IPS-18c (cell line): ENCODE measurements around the gene SCGB1C1.

Experiments used
- H3K4me3 ChIP-seq: 2 replicates; pipeline ENCODE4 v1.7.0; 2013; ENCODE audit warnings: low read depth, mild to moderate bottlenecking, low read length, moderate library complexity; ENCODE audit not compliant: insufficient read depth
- H3K9me3 ChIP-seq: one replicate; pipeline ENCODE4 v1.6.1; 2013; ENCODE audit warnings: mild to moderate bottlenecking, low read length, moderate library complexity; ENCODE audit not compliant: control insufficient read depth, insufficient read depth

Gene SCGB1C1

GRCh38 chr11:203056-203944 lies 10.4 kb downstream of the SCGB1C1 start:
- Histone ChIP-seq H3K9me3 (no peaks in the 10 kb centered on the region), H3K4me3 (no peak overlapping the region)

GRCh38 chr11:203945-204586 lies 11.2 kb downstream of the SCGB1C1 start:
- H3K9me3 ChIP-seq: no peaks in the 10 kb centered on the region
- H3K4me3 ChIP-seq: no peak overlapping the region

- H3K4me3 ChIP-seq: no peak overlapping the region
- H3K9me3 ChIP-seq: no peaks in the 10 kb centered on the region
These were observed 11.8 kb downstream of the SCGB1C1 start for GRCh38 chr11:204587-205109.

- Histone ChIP-seq H3K9me3 (no peaks in the 10 kb centered on the region), H3K4me3 (no peak overlapping the region)
These were observed 12.5 kb downstream of the SCGB1C1 start for GRCh38 chr11:205221-206001.

DNA sequence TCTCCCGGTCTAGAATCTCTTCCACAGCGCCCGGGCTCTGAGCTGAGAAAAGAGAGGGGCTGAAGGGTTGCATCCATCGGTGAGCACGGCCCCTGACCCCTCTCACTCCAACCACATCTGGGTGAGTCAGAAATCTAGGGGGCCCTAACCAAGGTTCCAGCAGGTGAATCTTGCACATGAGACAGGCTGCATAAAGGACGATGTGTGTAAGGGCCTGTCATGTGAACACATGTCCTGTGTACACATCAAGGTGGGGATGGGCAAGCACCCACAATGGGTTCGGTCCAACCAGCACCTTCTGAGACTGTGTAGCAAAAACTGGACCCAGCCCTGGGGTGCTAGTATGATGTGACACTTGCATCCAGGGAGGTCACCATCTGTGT lies 13.1 kb downstream of the SCGB1C1 start:
- H3K4me3 ChIP-seq: peak overlapping the region; percentile 64; the same call in 1 of the 2 replicates
- H3K9me3 ChIP-seq: no peaks in the 10 kb centered on the region

GRCh38 chr11:206526-207207 lies 13.8 kb downstream of the SCGB1C1 start:
- Histone ChIP-seq H3K4me3 (peak overlapping the region; percentile 64), H3K9me3 (no peaks in the 10 kb centered on the region)

GRCh38 chr11:207208-207862 lies 14.5 kb downstream of the SCGB1C1 start, which contains the start of the genes BET1L and RIC8A:
TSS of gene BET1L (minus strand) at chr11:207399. CDS start at chr11:207321, 78 bp downstream.
TSS of gene RIC8A (plus strand) at chr11:207708. CDS start at chr11:208855, 1,147 bp downstream.
- Histone ChIP-seq H3K9me3 (no peaks in the 10 kb centered on the region), H3K4me3 (peak within 1 kb of the TSS; percentile 64)

DNA sequence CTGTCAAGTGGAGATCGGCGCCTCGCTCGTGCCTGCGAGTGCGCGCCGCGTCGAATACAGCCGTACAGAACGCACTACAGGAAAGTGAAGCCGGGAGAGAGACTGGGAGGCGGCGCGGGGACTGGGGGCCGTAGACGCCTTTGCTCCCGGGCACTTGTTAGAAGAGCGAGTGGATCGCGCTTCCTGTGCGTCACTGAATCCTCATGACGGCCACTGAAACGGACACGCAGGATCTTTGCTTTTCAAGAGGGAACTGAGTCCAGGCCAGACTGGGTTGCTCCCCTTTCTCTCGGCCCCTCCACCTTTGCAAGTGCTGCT lies 14.9 kb downstream of the SCGB1C1 start:
- Histone ChIP-seq H3K4me3 (peak overlapping the region; percentile 64), H3K9me3 (no peaks in the 10 kb centered on the region)

- peak overlapping the region; percentile 64 for H3K4me3 ChIP-seq
- H3K9me3 ChIP-seq: no peaks in the 10 kb centered on the region
These were observed 15.5 kb downstream of the SCGB1C1 start for GRCh38 chr11:208181-208916.

DNA sequence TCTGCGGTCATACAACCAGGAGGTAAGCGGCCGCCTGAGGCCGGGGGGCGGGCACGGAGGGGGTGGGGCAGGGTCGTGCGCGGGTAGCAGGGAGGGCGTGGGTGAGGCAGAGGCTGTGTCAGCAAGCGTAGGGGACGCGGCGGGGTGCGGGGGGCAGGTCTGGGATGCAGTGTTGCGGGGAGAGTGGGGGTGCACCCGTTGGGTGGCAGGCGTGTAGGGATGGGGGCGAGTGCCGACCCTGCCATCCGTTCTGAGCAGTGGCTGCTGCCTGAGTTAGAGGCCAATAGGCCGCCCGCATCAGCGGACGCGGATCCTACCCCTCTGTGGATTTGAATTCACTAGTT lies 16.0 kb downstream of the SCGB1C1 start:
- Histone ChIP-seq H3K9me3 (no peaks in the 10 kb centered on the region), H3K4me3 (peak overlapping the region; percentile 64)

GRCh38 chr11:209275-210121 lies 16.6 kb downstream of the SCGB1C1 start:
- Histone ChIP-seq H3K4me3 (peak overlapping the region; percentile 64), H3K9me3 (no peaks in the 10 kb centered on the region)

DNA sequence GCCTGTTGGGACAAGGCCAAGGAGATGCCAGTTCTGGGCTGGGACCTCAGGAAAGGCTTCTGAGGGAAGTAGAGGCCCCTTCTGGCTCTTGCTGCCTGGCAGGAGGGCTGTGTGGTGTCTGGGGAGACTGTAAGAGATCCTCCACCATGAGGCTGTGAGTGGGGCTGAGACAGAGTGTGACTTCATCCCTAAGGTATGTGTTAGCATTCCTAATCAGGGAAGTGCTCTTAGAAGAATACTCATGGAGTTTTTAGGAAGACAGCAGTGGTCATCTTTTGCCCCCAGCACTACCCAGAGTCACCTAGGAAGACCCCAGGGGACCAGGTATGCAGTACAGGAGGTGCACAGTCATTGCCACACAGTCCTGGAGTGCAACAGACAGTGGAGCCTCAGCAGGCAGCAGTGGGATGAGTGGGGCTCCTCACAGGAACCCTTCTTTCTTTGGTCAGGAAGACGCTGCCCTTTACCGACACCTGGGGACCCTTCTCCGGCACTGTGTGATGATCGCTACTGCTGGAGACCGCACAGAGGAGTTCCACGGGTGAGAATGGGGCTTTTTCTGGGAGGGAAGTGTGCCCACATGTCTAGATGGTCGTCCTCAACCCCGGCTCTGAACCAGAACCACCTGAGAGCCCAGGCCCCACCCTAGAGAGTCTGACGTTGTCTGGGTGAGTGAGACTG lies 17.4 kb downstream of the SCGB1C1 start:
- no peak overlapping the region for H3K4me3 ChIP-seq
- no peaks in the 10 kb centered on the region for H3K9me3 ChIP-seq

- H3K9me3 ChIP-seq: no peaks in the 10 kb centered on the region
- H3K4me3 ChIP-seq: no peak overlapping the region
These were observed 17.9 kb downstream of the SCGB1C1 start for GRCh38 chr11:210803-211180.

DNA sequence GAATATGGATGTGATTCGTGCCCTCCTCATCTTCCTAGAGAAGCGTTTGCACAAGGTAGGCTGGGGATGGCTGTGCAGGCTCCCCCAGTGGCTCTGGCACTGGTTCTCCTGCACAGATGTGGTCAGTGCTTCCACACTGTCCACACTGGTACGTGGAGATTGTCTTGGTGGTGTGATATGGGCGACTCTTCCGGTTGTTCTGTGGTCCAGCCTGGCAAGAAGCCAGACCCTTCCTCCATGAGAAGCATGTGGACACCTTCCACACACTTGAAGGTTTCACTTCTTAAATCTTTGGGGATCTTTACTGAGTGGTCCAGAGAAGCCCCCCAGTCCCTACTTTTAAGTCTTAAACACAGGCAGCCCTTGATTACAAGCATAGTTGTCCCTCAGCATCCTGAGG lies 18.4 kb downstream of the SCGB1C1 start:
- no peak overlapping the region for H3K4me3 ChIP-seq
- no peaks in the 10 kb centered on the region for H3K9me3 ChIP-seq

- Histone ChIP-seq H3K4me3 (no peak overlapping the region), H3K9me3 (no peaks in the 10 kb centered on the region)
These were observed 18.9 kb downstream of the SCGB1C1 start for GRCh38 chr11:211741-212140.
